OCI-LY3 (cell line): Measurements from ENCODE around the gene NOSTRIN.

ENCODE experiments used
- EZH2phosphoT487 ChIP-seq: fragments of 200-600 bp; shearing (Covaris generic); IDR thresholded peaks from 2 replicates; pipeline ENCODE4 v1.6.1; 2018; ENCODE audit warnings: antibody characterized with exemption, mixed run types, low read depth
- TF ChIP-seq, protein P1 (sequence below): fragments of 200-600, 300-600 bp; sonication (generic); IDR thresholded peaks from 2 replicates; pipeline ENCODE4 v1.5.1; 2014; ENCODE audit warnings: antibody characterized with exemption, low read length, low read depth

DNA sequence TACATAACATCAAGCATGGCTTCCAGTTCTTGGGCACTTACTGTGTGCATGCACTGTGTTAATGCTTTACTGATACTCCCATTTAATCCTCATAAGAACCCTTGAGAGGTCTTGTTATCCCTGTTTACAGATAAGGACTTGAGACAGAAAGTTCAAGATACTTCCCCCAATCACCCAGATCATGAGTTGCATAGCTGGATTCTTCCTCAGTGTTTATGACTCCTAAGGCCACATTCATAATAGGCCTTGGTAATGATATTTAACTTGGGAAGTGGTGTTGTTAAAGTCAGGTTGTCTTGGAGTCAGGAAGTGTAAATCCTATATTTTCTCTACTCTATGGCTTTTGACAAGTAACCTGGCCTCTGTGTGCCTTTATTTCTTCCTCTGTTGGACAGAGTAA lies 22.7 kb downstream of the NOSTRIN start:
- TF ChIP-seq, protein P1, sequence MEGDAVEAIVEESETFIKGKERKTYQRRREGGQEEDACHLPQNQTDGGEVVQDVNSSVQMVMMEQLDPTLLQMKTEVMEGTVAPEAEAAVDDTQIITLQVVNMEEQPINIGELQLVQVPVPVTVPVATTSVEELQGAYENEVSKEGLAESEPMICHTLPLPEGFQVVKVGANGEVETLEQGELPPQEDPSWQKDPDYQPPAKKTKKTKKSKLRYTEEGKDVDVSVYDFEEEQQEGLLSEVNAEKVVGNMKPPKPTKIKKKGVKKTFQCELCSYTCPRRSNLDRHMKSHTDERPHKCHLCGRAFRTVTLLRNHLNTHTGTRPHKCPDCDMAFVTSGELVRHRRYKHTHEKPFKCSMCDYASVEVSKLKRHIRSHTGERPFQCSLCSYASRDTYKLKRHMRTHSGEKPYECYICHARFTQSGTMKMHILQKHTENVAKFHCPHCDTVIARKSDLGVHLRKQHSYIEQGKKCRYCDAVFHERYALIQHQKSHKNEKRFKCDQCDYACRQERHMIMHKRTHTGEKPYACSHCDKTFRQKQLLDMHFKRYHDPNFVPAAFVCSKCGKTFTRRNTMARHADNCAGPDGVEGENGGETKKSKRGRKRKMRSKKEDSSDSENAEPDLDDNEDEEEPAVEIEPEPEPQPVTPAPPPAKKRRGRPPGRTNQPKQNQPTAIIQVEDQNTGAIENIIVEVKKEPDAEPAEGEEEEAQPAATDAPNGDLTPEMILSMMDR, result no peak
- TF ChIP-seq EZH2phosphoT487, result no peak
